ENCODE results near the gene EPHA7.

Gene EPHA7

DNA sequence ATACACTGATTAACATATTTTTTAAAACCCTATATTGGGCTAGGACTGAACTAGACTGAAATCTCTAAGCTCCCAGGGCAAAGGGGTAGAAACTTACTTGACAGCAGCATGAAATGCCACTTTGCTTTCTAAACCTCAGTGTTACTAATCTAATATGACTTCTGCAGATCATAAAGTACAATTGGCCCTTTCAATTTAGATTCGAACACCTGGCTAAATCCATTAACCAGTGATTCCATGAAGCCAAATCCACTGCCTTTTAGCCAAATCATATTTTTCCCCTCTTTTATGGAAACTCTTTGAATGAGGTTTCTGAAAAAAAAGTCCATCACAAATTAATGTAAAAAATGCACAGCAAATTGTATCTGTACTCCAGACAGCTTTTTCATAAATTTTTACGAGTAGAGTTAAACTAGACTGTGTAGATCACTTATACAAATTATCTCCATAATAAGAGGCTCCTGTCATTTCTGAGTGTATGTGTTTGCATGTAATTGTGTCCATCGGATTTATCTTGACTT is 25.7 kb downstream of the EPHA7 start:
- TF ChIP-seq, protein P1, sequence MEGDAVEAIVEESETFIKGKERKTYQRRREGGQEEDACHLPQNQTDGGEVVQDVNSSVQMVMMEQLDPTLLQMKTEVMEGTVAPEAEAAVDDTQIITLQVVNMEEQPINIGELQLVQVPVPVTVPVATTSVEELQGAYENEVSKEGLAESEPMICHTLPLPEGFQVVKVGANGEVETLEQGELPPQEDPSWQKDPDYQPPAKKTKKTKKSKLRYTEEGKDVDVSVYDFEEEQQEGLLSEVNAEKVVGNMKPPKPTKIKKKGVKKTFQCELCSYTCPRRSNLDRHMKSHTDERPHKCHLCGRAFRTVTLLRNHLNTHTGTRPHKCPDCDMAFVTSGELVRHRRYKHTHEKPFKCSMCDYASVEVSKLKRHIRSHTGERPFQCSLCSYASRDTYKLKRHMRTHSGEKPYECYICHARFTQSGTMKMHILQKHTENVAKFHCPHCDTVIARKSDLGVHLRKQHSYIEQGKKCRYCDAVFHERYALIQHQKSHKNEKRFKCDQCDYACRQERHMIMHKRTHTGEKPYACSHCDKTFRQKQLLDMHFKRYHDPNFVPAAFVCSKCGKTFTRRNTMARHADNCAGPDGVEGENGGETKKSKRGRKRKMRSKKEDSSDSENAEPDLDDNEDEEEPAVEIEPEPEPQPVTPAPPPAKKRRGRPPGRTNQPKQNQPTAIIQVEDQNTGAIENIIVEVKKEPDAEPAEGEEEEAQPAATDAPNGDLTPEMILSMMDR (IDR thresholded peaks at IDR 0.05), result no peak
- DNase-seq (ENCODE audit: low spot score), result no peak
- Histone ChIP-seq H3K4me3 (no peak overlapping the region), H3K27ac (no peak overlapping the region)

DNA sequence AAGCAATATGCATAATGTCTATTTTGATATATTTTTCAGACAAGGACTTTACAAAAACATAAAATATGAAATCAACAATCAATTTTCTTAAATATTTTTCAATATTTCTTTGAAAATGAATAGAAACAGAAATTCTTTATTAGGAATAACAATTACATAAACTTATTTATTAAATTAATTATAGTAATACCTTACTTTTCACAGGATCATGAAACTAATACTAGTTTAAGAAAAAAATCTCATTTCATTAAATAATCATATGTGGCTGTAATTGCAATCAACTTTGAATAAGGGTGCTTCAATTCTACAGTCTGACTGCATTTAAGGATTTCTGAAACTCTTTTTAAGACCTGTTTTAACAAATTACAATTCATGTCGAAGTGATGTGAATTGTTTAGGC is 26.6 kb downstream of the EPHA7 start:
- no peak overlapping the region for H3K27ac ChIP-seq
- H3K4me3 ChIP-seq, result no peak overlapping the region
- TF ChIP-seq, protein P1 (IDR thresholded peaks at IDR 0.05), result no peak
- DNase-seq (ENCODE audit: low spot score), result no peak

DNA sequence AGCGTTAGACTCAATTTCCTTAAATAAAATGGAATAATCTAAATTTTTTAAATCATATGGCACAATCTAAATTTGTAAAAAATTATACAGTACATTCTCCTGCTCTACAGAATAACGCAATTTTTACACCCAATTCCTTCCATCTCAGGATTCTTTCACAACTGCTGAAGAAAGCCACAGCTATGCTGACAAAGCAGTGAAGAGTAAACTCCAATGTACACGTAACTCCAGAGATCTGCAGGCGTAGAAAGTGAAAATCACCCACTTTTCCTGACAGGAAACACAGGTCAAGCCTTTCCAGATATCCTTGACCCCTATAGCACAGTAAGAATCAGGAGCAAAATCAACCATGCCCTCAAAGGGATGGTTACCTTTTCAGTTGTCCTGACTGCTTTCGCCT is 27.4 kb downstream of the EPHA7 start:
- no peak overlapping the region for H3K4me3 ChIP-seq
- H3K27ac ChIP-seq, result no peak overlapping the region
- no peak for DNase-seq (ENCODE audit: low spot score)
- TF ChIP-seq, protein P1 (IDR thresholded peaks at IDR 0.05), result no peak

DNA sequence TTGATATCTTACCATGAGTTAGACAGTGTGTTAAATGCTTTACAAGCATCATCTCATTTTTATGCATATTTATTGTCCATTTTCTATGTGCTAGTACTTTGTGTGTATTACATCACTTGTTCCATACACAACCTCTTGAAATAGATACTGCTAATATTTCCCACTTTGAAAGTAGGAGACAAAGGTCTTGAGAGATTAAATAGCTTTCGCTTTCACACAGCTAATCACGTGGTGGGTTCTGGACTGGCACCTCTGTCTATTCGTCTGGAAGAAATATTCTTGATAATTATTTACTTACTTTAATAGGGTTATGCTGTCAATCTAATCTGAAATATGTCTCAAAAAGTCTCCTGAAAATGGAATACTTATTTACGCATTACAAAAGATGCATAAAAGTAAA is 30.2 kb downstream of the EPHA7 start:
- DNase-seq (ENCODE audit: low spot score), result no peak
- TF ChIP-seq, protein P1 (IDR thresholded peaks at IDR 0.05), result no peak
- H3K27ac ChIP-seq, result no peak overlapping the region
- no peak overlapping the region for H3K4me3 ChIP-seq

DNA sequence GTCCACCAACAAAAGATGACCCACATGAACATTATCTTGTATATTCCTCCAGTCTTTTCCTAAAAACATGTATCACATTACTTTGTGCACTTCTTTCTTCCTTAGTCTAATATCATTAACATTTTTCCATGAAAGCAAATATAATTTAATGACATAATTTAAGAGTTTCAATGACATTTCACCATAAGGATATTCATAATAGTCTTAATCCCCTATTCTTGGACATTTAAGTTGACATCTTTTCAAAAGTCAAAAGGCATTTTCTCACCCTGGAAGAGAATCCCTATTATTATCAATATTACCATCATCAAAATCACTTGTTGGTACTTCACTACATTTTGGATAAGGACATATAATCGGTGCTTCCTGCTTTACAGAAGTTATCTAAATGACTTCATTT is 31.3 kb downstream of the EPHA7 start:
- DNase-seq (ENCODE audit: low spot score), result no peak
- no peak overlapping the region for H3K4me3 ChIP-seq
- TF ChIP-seq, protein P1 (IDR thresholded peaks at IDR 0.05), result no peak
- no peak overlapping the region for H3K27ac ChIP-seq

DNA sequence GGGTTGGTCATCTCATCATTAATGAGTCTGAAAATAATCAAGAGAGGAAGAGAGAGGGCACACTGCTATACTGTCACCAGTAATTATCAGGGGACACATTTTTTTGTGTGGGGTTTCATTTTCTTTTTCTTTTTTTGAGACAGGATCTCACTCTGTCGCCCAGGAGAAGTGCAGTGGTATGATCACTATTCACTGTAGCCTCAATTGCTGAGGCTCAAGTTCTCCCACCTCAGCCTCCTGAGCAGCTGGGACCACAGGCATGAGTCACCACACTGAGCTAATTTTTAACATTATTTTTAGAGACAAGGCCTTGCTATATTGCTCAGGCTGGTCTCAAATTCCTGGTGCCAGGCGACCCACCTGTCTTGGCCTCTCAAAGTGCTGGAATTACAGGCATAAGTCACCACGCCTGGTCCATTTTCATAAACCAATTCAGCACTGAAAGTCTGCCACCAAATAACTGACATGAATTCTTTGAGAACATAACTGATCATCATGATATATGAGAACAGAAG is 43.3 kb downstream of the EPHA7 start:
- no peak overlapping the region for H3K27ac ChIP-seq
- no peak overlapping the region for H3K4me3 ChIP-seq
- TF ChIP-seq, protein P1 (IDR thresholded peaks at IDR 0.05), result no peak
- DNase-seq (ENCODE audit: low spot score), result no peak

DNA sequence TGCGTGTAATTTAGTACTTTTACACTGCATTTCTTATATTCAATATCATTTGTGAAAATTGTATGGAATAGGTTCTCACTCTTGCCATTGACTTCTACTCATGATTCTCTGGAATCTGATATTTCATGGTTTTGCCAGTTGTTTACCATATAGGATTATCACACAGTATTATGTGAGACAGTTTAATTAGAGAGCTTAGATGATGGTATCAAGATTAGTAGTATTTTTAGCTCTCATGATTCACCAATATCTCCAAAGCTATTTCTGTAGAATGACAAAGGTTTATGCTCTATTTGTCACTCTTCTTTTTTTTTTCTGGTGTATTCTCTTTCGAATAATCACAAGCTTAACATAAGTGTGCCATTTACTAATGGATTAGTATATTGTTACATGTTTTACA is 45.9 kb downstream of the EPHA7 start:
- H3K27ac ChIP-seq, result no peak overlapping the region

More for the DNA sequence above, 45.9 kb downstream of the EPHA7 start:
- no peak for DNase-seq (ENCODE audit: low spot score)
- TF ChIP-seq, protein P1 (IDR thresholded peaks at IDR 0.05), result no peak
- no peak overlapping the region for H3K4me3 ChIP-seq

All from coronary artery (tissue), 2 donors.